Panc1 (cell line): ENCODE measurements around the gene SLC12A7. TPM values are rescaled to one million over a fixed set of nuclear protein-coding genes. Genes with fewer than 3 reads are reported as not detected.

Experiments used
- ATAC-seq: fragments of 200-7000 bp; cut with Tn5 transposase; 2 replicates; pipeline ENCODE4 v1.9.1; 2020; ENCODE audit warnings: mild to moderate bottlenecking, moderate library complexity
- BruUV-seq: library from RNA; stranded (reverse); fragments of 400-500 nt; replicated peaks from 2 replicates; lab custom pipeline; 2021; lab: Mats Ljungman, UMichigan
- CTCF ChIA-PET: fragments of 300-600 bp; sonication (Branson Sonifier 250); formaldehyde crosslinking; loops from one replicate; lab custom pipeline; 2022; ENCODE audit warnings: antibody characterized with exemption; lab: Charles Lee
- POLR2A ChIA-PET: fragments of 300-600 bp; sonication (Branson Sonifier 250); formaldehyde crosslinking; loops from one replicate; lab custom pipeline; 2022; ENCODE audit warnings: antibody characterized with exemption; lab: Charles Lee
- DNase-seq: peaks from one replicate; pipeline ENCODE4 v3.0.0-alpha.2; 2010; ENCODE audit warnings: low read depth, low spot score
- H3K27ac ChIP-seq: 2 replicates; pipeline ENCODE4 v1.5.1; 2011; ENCODE audit warnings: mild to moderate bottlenecking, low read length, inconsistent platforms
- H3K27me3 ChIP-seq: fragments of 200-500 bp; sonication (Bioruptor generic); 2 replicates; pipeline ENCODE4 v1.6.0; 2014; ENCODE audit warnings: low read length, inconsistent platforms; ENCODE audit not compliant: control insufficient read depth, insufficient read depth
- H3K36me3 ChIP-seq: fragments of 200-500 bp; sonication (Bioruptor generic); 2 replicates; pipeline ENCODE4 v1.5.1; 2014; ENCODE audit warnings: inconsistent platforms, mild to moderate bottlenecking, low read length, moderate library complexity; ENCODE audit not compliant: control insufficient read depth, insufficient read depth
- H3K4me1 ChIP-seq: 2 replicates; pipeline ENCODE4 v1.5.1; 2011; ENCODE audit warnings: inconsistent platforms, mild to moderate bottlenecking, low read length, moderate library complexity; ENCODE audit not compliant: control insufficient read depth, insufficient read depth
- H3K4me3 ChIP-seq, 2 experiments: 2 replicates each; pipeline ENCODE4 v1.5.1; 2011 to 2012; ENCODE audit warnings: low read depth in 2 of 2, low read length in 2 of 2, mild to moderate bottlenecking in 2 of 2, inconsistent platforms in 1 of 2, moderate library complexity in 1 of 2
- H3K9me3 ChIP-seq: fragments of 200-500 bp; sonication (Bioruptor generic); 2 replicates; pipeline ENCODE4 v1.5.1; 2014; ENCODE audit warnings: low read depth, mild to moderate bottlenecking, inconsistent platforms, low read length, moderate library complexity; ENCODE audit not compliant: control insufficient read depth, insufficient read depth
- CTCF ChIP-seq: fragments of 450-650 bp; IDR thresholded peaks from 2 replicates; pipeline ENCODE4 v1.5.1; 2017; ENCODE audit warnings: mild to moderate bottlenecking
- POLR2AphosphoS5 ChIP-seq: IDR thresholded peaks from 2 replicates; pipeline ENCODE4 v1.6.1; 2012; ENCODE audit warnings: mild to moderate bottlenecking, low read depth, low read length, moderate library complexity
- REST ChIP-seq, 2 experiments: IDR thresholded peaks; 2 replicates each; pipeline ENCODE4 v1.6.1; 2011 to 2012; ENCODE audit warnings: low read depth in 2 of 2, control low read depth in 1 of 2, low read length in 1 of 2, mild to moderate bottlenecking in 1 of 2, moderate library complexity in 1 of 2; ENCODE audit not compliant: insufficient read depth in 1 of 2
- SIN3A ChIP-seq: IDR thresholded peaks from 2 replicates; pipeline ENCODE4 v1.6.1; 2012; ENCODE audit warnings: low read depth, mild to moderate bottlenecking, low read length, moderate library complexity, borderline replicate concordance; ENCODE audit not compliant: insufficient read depth
- TCF7L2 ChIP-seq: IDR thresholded peaks from 2 replicates; pipeline ENCODE4 v1.6.1; 2011; ENCODE audit warnings: mild to moderate bottlenecking, low read depth, low read length, inconsistent platforms
- in situ Hi-C: cut with HindIII; loops from 2 replicates; pipeline ENCODE4 v1.10.0; 2016; ENCODE audit warnings: low sequenced_read_pairs, low pct_unique_long_range_greater_than_20kb
- intact Hi-C: fragments of 100-400 bp; cut with micrococcal nuclease; formaldehyde crosslinking; loops from one replicate; pipeline ENCODE4 v1.10.0; 2022; ENCODE audit not compliant: unreplicated experiment
- total RNA-seq: library from RNA; stranded (reverse); gene quantifications from one replicate; pipeline ENCODE4 v1.2.1, GENCODE V29; 2021; ENCODE audit not compliant: unreplicated experiment

SLC12A7 gene
- total RNA-seq, 1 experiment from 2014 or later = 297 TPM

- TF ChIP-seq TCF7L2 (no peak), REST (IDR thresholded peaks at IDR 0.05; ENCODE audit: insufficient read depth in 1 of 2, low read depth in 2 of 2, low read length in 1 of 2) (no peak), SIN3A (no peak)
- ATAC-seq (no peak), DNase-seq (no peak)
- Histone ChIP-seq H3K36me3 (no peaks in the 10 kb centered on the region), H3K27ac (no peak overlapping the region), H3K4me3 (no peak overlapping the region), H3K4me1 (no peaks in the 10 kb centered on the region), H3K9me3 (no peaks in the 10 kb centered on the region), H3K27me3 (no peaks in the 10 kb centered on the region)
- intact Hi-C loops (no loop called here), in situ Hi-C loops (no loop called here)
- BruUV-seq = no TSS peak
- ChIA-PET CTCF (no interaction called here), POLR2A (no interaction called here)
Measured at GRCh38 chr5:1038417-1039209, 73.2 kb downstream of the SLC12A7 start.

- no peaks in the 10 kb centered on the region for H3K36me3 ChIP-seq
- in situ Hi-C loops = no loop called here
- H3K27me3 ChIP-seq = no peaks in the 10 kb centered on the region
- BruUV-seq = no TSS peak
- intact Hi-C loops = no loop called here
- CTCF ChIA-PET = no interaction called here
- no peaks in the 10 kb centered on the region for H3K4me1 ChIP-seq
- POLR2A ChIA-PET = interaction anchor here (0.6 kb wide), 1 partner anchor 55 kb away, joined by 7 read pairs; no protein-coding TSS in a partner anchor
- no peak overlapping the region for H3K27ac ChIP-seq
- DNase-seq (no peak), ATAC-seq (no peak)
- no peaks in the 10 kb centered on the region for H3K9me3 ChIP-seq
- no peak for TF ChIP-seq POLR2AphosphoS5
- TF ChIP-seq CTCF = no peak
- TF ChIP-seq REST (IDR thresholded peaks at IDR 0.05; ENCODE audit: insufficient read depth in 1 of 2, low read depth in 2 of 2, low read length in 1 of 2) = no peak
- no peak for TF ChIP-seq SIN3A
- TF ChIP-seq TCF7L2 = no peak
- H3K4me3 ChIP-seq = no peak overlapping the region
Measured at GRCh38 chr5:1037671-1038416, 74.0 kb downstream of the SLC12A7 start.
